HuH-7 (cell line): Measurements from ENCODE around the gene ELFN2.

Source experiments
- DNase-seq: peaks from one replicate; pipeline ENCODE4 v3.0.0; 2011; ENCODE audit warnings: low spot score

ELFN2 gene

DNA sequence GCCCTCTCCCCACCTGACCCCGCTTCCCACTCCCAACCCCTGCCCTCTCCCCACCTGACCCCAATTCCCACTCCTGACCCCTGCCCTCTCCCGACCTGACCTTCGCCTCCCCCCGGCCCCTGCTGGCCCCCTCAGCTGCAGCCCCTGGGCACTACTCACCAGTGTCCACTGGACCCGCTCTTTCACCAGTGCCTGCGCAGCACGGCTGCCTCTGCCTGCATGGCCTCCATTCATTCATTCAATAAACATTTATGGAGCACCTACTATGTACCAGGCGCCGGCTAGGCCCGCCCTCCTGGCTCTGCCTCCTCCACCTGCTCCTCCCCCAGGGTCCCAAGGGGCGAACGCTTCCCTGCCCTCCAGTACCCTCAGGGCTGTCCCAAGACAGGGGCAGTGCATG lies 42.6 kb downstream of the ELFN2 start:
- DNase-seq, result no peak

DNA sequence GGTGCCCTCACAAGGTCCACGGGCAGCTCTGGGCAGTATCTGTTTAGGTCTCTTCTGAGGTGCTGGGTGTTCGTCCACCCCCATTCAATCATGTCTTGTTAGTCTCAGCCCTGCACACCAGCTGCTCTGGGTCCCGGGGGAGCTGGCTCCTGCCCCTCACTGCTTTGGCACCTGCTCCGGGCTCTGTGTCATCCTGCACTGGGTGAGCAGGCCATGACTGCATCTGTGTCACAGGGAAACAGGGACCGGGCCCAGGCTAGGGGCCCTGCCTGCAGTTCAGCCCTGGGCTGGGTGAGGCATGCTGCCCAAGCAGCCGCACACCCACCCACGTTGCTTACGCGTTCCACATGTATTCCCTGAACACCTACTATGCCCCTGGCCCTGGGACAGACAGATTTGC lies 43.9 kb downstream of the ELFN2 start:
- DNase-seq, result no peak

DNA sequence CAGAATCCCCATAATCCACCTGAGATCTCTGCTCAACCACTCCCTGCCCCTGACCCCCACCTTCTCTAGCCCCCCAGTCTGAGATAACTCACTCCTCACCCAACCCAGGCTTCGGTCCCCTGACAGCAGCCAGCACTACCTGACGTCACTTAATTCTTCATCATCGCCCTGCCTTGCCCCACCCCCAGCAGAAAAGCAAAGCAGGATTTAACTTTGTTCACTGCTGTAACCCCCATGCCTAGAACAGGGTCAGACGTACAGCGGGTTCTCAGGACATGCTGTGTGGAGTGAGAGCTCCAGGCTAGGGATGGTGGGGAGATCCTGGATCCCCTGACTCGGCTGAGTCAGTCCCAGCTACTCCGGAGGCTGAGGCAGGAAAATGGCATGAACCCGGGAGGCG lies 45.8 kb downstream of the ELFN2 start:
- no peak for DNase-seq

DNA sequence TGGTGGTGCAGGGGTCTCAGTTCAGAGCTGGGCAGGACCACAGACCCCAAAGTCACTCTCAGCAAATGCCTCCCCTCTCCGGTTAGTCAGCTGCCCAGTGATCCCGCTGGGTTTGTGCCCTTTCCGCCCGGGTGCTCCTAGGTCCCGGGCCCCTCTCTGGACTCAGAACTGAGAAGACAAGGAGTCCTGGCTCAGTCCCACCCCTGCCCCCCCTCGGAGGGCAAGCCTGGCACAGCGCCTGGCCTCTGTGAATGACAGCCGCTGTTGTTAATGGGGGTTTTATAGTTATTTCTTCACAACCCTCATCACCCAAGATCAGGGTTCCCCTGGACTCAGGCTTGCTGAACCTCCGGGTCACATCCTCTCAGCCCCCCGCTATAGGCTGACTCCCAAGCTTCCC lies 47.6 kb downstream of the ELFN2 start:
- DNase-seq, result no peak

DNA sequence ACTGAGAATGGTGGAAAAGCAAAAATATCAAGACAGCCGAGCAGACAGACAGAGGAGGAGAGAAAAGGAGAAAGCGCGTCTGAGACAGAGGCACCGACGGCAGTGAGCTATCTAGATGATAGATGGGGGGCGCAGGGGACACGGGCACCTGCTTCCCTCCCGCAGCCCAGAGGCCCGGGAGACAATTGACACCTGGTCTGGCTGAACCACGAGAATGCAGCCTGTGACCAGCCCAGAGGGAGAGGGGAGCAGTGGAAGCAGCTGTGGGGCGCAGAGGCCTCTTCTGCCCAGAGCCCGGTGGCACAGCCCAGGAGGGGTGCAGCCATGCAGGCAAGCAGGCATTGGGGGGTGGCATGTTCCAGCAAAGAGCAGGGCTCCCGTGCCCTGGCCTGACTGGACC lies 48.2 kb downstream of the ELFN2 start:
- no peak for DNase-seq

DNA sequence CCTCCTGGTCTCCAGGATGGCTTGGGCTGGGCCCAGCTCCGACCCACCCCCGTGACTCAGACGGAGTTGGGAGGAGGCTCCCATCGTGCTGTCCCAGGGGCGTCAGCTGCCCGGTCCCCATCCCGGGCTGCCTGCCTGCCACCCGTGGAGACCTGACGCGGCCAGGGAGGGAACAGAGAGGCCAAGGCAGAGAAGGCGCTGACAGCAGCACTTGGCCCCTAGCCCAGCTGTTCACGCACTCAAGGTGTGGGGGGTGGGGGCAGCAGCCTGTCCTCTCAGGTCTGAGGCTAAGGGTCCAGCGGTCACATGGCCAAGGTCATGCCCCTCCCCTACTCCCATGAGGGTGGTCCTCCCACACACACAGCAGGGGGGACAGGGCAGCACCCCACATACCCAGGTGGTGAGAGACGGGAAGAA lies 48.6 kb downstream of the ELFN2 start:
- DNase-seq, result no peak

DNA sequence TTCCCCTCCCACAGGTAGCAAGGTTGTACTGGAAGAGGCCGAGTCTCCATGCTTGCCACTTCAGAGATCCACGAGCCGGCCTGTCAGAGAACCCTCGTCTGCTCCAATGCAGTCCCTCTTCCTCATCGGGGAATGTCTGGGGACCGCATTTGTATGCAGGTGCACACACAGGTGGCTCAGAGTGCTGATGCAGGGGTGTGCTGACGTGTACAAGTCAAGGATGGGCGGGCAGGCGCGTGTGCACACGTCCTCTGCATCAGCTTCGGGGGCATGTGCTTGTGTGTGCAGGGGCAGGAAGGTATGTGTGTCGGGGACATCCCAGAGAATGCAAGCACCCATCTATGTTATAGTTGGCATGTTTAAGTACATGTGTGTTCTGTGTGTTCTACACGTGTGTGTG lies 49.4 kb downstream of the ELFN2 start:
- DNase-seq, result no peak

DNA sequence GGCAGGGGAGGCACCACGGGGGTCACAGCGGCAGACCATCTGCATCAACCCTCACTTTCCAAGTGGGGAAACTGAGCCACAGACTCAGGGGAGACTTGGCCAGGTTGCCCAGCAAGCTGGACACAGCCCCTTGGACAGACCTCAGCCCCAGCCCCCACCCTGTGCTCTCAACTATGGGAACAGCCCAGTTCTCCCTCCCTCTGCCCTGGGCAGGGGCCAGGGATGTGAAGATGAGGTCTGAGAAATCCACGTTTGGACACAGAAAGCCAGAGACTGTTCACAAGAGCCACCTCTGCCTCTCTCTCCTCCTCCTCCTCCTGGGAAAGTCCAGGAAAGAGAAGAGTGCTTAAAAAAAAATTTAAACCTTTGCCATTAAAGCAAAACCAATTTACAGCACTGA lies 50.1 kb downstream of the ELFN2 start:
- DNase-seq, result no peak

DNA sequence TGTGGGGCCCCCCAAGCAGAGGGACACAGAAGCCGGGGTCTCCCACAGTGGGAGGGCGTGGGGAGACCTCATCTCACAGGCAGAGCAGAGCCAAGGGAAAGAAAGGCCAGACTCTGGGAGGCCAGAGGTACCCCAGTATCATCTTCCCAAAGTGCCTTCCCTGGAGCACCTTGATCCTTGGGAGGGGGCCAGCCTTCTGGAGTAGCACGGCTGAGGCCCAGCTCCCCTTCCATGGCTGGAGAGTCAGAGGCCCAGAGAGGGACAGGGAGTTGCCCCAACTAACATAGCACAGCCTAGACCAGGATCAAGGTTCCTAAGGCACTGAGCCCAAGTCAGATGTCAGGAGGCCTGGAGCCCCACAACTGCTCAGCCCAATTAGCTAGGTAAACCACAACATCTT lies 50.6 kb downstream of the ELFN2 start:
- no peak for DNase-seq

DNA sequence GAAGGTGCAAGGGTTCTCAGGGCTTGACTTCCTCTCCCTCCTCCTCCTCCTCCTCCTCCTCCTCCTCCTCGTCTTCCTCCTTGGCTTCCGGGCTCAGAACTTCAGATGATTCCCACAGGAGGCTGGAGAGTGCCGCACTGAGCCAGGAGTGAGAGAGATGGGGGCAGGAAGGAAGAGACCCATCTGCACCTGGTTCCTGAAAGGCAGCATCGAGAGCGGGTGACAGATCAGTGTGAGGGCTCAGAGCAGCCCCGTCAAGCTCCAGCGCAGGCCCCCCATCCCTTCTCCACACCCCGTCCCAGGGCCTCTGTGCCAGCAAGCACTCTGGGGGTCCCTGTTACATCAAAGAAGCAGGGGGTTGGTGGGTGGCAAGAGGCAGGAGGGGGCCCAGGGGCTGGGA lies 51.5 kb downstream of the ELFN2 start:
- no peak for DNase-seq

DNA sequence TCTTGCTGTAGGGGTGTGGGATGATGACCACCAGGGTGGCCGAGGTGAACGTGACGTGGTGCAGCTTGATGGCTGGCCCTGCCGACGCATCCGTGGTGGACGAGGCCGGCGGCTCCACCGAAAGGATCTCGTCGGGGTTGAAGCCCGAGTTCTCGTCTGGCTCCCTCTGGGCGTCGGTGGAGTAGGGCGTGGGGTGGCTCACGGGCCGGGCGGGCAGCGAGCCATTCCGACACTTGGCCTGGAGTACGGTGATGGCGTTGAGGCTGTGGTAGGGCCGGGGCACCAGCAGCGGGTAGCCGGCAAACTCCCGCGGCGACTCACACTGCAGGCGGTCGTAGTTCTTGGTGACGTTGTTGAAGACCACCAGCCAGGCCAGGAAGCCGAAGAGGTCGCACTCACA lies 52.7 kb downstream of the ELFN2 start:
- no peak for DNase-seq

DNA sequence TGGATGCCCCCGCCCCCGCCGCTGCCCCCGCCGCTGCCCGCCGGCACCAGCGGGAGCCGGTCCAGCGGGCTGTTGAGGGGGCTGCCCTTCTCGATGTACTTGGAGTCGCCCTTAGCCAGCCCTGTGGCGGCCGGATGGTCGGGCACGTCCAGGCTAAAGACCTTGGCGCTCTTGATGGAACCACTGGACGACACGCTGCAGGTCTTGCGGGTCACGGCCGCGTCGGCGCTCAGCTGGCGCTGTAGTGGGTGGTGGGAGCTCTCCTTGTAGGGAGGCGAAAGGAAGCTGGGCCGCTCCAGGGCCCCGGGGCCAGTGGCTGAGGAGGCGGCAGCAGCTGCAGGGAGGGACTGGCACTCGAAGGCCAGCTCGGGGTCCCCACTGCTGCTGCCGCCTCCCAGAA lies 53.8 kb downstream of the ELFN2 start:
- DNase-seq, result no peak

DNA sequence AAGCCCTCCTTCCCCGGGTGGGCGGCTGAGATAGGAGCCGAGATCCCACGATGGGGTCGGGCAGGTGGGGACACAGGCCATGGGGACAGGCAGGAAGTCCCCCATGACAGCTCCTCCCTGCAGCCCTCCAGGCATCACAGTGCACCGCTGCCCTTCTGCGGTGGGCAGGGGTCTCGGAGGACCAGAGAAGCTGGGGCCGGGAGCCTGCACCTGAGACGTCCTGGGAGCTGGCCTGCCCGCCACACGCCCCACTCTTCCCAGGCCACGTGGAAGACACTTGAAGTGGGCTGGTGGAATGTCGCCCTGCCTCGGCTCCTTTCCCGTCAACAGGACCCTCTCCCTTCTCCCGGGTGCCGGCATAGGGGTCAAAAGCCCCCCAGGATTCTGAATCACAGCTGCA lies 55.4 kb downstream of the ELFN2 start:
- DNase-seq, result no peak

DNA sequence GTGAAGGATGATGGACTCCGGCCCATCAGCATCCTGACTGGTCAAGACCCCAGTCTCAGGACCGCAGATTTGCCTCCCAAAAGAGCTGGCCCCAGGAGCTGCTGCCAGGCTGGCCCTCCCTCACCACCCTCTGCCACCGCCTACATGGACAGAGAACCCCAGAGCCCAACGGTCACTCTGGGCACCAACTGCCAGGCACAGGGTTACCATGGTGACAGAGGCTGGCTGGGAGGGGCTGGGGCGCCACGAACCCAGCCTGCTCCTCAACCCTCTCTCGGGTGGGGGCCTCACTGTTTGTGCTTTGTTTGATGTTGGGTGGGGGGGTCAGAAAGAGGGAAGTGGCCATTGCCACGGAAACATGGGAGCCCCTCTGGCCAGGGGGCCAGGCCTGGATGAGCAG lies 55.8 kb downstream of the ELFN2 start:
- DNase-seq, result no peak

DNA sequence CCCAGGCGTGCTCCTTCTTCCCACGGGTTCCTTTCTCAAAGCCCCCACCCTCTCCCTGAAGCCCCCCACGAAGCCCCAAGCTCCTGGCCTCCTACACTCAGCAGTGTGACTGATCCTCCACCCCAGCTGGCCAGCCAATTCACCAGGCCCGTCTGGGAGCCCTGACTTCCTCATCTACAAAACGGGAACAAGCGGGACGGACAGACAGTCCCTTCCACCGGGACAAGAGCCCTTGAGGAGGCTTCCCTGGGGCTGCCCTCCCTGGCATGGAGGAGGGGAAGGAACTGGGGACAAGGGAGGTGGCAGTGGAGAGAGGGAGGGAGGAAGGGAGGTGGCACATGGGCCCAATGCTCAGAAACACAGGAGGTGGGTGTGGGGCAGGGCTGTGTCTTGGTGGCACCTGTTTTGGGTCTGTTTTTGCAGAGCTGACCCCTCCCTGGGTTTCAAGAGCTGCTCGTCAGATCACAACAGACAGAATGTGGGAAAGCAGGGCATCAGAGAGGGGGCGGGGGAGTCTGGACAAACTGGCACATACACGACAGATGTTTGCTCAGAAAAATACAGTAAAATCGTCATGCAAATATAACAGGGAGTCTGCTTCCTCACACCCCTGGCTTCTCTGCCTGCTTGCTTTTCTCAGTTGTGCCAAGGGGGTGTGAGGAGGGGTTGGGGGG lies 56.8 kb downstream of the ELFN2 start:
- no peak for DNase-seq

DNA sequence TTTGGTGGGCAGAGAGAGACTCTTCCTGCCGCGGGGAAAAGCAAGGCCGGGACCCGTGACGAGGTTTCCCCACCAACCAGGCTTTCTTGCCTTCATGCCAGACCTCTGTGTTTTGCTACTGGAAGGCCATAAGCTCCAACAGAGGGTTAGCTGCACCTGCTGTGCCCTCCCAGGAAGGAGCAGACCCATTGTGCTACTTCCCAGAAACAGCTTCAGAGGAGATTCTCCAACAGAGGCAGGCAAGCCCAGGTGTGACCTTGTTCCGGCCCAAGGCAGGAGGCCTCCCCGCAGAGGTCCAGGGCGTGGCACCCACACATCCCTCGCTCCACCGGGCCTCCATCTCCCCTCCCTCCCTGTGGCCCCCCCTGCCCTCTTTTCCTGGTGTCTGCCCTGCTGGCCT lies 57.8 kb downstream of the ELFN2 start:
- no peak for DNase-seq

DNA sequence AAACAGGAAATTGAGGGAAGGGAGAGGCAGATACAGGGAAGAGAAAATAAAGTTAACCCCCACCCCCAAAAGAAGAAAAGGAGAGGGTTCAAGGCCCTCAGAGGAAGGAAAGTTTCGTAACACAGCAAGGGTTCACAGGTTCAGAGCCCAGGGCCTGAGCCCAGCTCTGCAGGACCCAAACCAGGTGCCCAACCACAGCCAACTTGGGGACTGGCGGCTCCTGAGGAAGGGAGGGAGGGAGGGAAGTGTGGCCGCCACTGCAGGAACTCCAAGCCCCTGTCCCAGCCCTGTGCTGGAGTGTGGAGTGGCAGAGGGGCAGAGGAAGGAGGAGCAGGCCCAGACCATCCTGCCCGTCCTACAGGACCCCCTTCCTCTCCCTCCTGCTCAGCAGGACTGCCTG lies 59.2 kb downstream of the ELFN2 start:
- no peak for DNase-seq

DNA sequence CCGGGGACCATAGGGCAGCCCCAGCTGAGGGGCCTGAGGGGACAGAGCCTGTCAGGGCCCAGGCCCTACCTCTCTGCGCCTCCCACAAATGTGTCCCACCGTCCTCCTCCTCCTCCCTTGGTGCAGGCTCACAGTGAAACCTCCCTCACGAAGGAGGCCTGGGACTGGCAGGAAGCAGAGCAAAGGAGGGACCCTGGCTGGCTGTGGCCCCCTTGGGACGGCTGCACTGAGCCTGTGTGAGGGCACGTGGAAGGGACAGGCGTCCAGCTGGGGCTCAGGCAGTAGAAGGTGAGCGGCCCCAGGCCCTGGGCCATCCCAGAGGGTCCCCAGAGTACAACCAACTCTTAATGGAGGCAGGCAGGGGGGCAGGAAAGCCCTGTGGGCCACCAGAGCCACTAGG lies 60.7 kb downstream of the ELFN2 start:
- no peak for DNase-seq

DNA sequence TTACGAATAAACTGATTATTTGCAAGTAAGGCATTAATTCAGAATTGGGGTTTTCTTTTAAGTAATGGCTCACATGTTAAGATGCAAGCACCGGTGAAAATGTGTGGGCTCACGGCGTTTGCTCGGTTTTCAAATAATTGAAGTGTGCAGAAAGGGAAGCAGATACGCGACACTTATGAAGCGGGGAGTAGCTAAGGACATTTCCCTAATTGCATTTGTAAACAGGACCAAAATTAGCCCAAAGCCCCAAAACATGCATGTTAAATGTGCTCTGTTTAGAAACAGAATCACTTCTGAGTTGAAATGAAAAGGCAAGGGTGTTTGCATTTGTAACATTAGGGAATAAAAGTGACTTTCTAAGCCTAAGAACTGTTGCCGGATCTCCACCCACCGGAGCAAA lies 61.3 kb downstream of the ELFN2 start:
- no peak for DNase-seq

DNA sequence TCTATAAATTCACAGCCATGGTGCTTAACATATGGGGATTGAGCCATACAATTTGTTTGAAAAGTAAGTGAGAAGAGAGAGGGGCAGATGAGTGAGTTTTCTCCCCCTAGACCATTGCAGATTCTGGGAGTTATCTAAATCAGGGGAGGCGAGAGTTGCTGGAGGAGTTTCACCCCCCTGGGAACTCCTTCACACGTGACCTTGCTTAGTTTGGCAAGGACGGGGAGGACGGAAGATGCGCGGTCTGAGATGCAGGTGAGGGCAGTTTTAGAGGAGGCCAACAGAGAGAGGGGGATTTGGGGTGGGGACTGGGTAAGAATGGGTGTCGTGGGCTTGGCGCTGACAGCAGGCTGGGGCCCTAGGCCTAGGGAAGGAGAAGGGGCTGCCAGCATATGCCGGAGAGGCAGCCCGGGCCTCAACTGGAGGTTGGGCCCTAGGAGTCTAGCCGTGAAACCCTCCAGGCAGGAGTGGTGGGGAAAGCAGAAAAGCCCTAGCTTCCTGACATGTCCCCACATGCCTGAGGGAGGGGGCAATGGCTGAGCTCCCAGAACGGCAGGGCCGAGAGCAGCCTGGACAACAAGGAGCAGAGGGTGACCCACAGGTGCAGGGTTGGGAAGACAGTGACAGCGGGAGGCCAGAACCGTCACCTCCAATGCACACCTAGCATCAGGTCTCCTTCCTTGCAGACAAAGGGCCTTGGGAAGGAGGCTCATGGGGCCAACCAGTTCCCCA lies 63.9 kb downstream of the ELFN2 start:
- DNase-seq, result no peak

DNA sequence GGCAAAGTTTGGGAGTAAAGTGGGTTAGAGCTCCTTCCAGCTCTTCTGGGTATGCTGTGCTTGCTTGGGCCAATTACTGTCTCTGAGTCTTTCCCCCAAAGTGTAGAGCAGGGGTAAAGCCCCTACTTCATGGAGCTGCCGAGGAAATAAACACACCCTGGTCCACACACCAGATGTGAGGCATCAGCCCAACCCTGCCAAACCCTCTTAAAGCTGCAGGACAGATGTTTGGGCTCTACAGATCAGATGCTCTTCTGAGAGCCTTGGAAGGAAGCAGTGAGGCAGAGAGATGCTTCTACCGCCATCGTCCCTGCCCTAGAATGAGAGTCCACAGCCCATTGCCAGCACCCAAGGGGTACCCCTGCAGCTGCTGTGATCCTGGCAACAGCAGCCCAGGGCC lies 64.7 kb downstream of the ELFN2 start:
- DNase-seq, result no peak

DNA sequence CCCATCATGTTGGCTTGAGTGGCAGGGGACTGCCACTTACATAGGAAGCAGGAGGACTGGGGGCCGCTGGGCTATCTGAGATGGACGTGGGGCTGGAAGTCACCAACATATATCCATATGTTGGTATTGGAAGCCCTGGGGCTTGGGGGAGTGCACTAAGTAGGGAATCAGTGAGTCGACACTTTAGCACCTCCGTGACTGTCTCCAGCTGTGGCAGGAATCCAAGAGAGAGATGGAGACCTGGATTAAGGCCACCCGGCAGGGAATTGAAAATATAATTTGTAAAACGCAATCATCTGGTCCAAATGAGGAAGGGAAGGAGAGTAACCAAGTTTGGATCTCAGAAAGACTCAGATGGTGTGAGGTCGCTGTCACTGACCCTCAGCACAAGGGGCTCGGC lies 68.4 kb downstream of the ELFN2 start:
- no peak for DNase-seq

DNA sequence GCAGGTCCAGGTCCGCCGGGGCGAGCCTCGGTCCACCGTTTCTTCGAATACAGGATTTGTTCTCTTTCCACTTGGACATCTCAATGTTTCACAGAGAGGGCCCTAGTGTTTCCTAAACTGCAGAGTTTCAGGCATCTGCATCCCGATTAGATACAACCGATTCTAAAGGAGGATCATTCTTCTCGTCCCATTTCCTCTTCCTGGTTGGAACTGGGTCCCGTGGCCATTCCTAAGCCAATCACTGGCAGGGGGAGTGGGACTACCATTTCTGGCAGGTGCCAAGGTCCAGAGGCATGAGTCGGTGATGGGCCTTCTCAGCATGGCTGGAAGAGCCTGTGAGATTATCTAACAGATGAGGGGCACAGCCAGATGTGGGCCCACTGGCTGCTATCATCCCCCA lies 68.9 kb downstream of the ELFN2 start:
- DNase-seq, result no peak

DNA sequence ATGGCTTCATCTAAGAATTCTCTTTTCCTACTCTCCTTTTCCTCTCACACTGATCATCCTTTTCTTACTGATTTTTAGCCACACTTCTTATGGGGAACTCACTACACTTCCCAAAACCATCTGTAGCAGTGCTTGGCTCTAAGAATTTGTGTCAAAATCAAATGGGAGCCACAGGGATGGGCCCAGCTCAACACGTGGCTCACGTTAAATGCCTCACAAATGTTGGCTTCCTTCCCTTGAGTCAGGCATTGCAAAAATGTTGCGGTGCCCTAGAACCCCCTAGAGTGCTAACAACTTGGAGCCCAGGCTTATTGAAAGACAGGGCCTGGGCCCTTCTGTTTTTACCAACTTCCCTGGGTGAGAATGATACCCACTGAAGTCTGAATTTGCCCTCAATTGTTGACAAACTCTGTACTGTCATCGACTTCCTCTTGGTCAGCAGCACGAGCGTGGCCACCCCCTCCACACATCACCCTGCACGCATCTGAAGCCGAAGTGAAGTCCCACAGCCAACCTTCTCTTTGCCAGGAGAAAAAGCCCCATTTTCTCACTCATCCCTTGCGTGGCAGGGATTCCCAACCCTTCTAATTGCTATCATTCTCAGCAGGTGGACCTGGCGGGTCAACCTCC lies 69.7 kb downstream of the ELFN2 start:
- no peak for DNase-seq
